Mesenchymal stem cell (in vitro differentiated cells and primary cell): Measurements from ENCODE around the gene DNAH11.

Experiments used
- DNase-seq: peaks from one replicate; pipeline ENCODE4 v3.0.0-alpha.2; 2013
- H2AFZ ChIP-seq: one replicate; pipeline ENCODE4 v1.6.1; 2013; ENCODE audit warnings: low read depth, mild to moderate bottlenecking, control low read depth, inconsistent platforms, low read length, moderate library complexity
- H2AK5ac ChIP-seq: 2 replicates; pipeline ENCODE4 v1.6.1; 2013; ENCODE audit warnings: low read length, moderate library complexity, mild to moderate bottlenecking, inconsistent platforms; ENCODE audit not compliant: severe bottlenecking
- H2BK120ac ChIP-seq: one replicate; pipeline ENCODE4 v1.6.1; 2013; ENCODE audit warnings: low read depth, mild to moderate bottlenecking, inconsistent platforms, low read length, moderate library complexity
- H2BK12ac ChIP-seq, 2 experiments: one replicate each; pipeline ENCODE4 v1.6.1; 2013; ENCODE audit warnings: inconsistent platforms in 2 of 2, low read length in 2 of 2, mild to moderate bottlenecking in 2 of 2, moderate library complexity in 2 of 2, control low read depth in 1 of 2
- H2BK15ac ChIP-seq: one replicate; pipeline ENCODE4 v1.6.1; 2013; ENCODE audit warnings: mild to moderate bottlenecking, low read depth, inconsistent platforms; ENCODE audit not compliant: poor library complexity, severe bottlenecking
- H2BK5ac ChIP-seq: 2 replicates; pipeline ENCODE4 v1.6.1; 2013; ENCODE audit warnings: low read depth, mild to moderate bottlenecking, low read length, control low read depth, inconsistent platforms; ENCODE audit not compliant: poor library complexity, severe bottlenecking
- H3K14ac ChIP-seq, 2 experiments: one replicate each; pipeline ENCODE4 v1.6.1; 2013; ENCODE audit warnings: inconsistent platforms in 2 of 2, low read length in 2 of 2, control low read depth in 1 of 2, mild to moderate bottlenecking in 1 of 2, moderate library complexity in 1 of 2
- H3K18ac ChIP-seq, 2 experiments: one replicate each; pipeline ENCODE4 v1.6.1; 2013; ENCODE audit warnings: inconsistent platforms in 2 of 2, low read length in 2 of 2, control low read depth in 1 of 2, low read depth in 1 of 2, mild to moderate bottlenecking in 1 of 2
- H3K23ac ChIP-seq, 2 experiments: one replicate each; pipeline ENCODE4 v1.6.1; 2013; ENCODE audit warnings: inconsistent platforms in 2 of 2, low read length in 2 of 2, mild to moderate bottlenecking in 2 of 2, moderate library complexity in 2 of 2, control low read depth in 1 of 2
- H3K27ac ChIP-seq: 2 replicates; pipeline ENCODE4 v1.5.1; 2013; ENCODE audit warnings: mild to moderate bottlenecking, moderate library complexity, low read length, control low read depth, inconsistent platforms; ENCODE audit not compliant: poor library complexity, severe bottlenecking
- H3K27me3 ChIP-seq, 2 experiments: 2 replicates each; pipeline versions ENCODE4 v1.6.1 to v1.7.0; 2013; ENCODE audit warnings: low read length in 2 of 2, mild to moderate bottlenecking in 2 of 2, moderate library complexity in 2 of 2, control low read depth in 1 of 2, inconsistent platforms in 1 of 2; ENCODE audit not compliant: control insufficient read depth in 1 of 2, insufficient read depth in 1 of 2
- H3K36me3 ChIP-seq, 2 experiments: 2 replicates each; pipeline versions ENCODE4 v1.6.1 to v1.7.0; 2013; ENCODE audit warnings: low read length in 2 of 2, control low read depth in 1 of 2, inconsistent platforms in 1 of 2, low read depth in 1 of 2, mild to moderate bottlenecking in 1 of 2; ENCODE audit not compliant: insufficient read depth in 2 of 2, control insufficient read depth in 1 of 2
- H3K4ac ChIP-seq, 2 experiments: one replicate each; pipeline ENCODE4 v1.6.1; 2013; ENCODE audit warnings: inconsistent platforms in 2 of 2, low read length in 2 of 2, mild to moderate bottlenecking in 2 of 2, moderate library complexity in 2 of 2, control low read depth in 1 of 2, low read depth in 1 of 2
- H3K4me1 ChIP-seq: 2 replicates; pipeline ENCODE4 v1.6.1; 2013; ENCODE audit warnings: low read depth, low read length, control low read depth; ENCODE audit not compliant: control insufficient read depth, insufficient read depth
- H3K4me2 ChIP-seq: 2 replicates; pipeline ENCODE4 v1.6.1; 2013; ENCODE audit warnings: low read length, mild to moderate bottlenecking, inconsistent platforms; ENCODE audit not compliant: poor library complexity, severe bottlenecking
- H3K4me3 ChIP-seq, 2 experiments: 2 replicates each; pipeline versions ENCODE4 v1.5.1 to v1.7.0; 2013; ENCODE audit warnings: low read length in 2 of 2, mild to moderate bottlenecking in 2 of 2, control low read depth in 1 of 2, low read depth in 1 of 2; ENCODE audit not compliant: insufficient read depth in 1 of 2
- H3K79me1 ChIP-seq: replicated peaks from 2 replicates; pipeline ENCODE4 v1.6.1; 2013; ENCODE audit warnings: mild to moderate bottlenecking, control low read depth, low read length, inconsistent platforms; ENCODE audit not compliant: poor library complexity, severe bottlenecking
- H3K9ac ChIP-seq: 2 replicates; pipeline ENCODE4 v1.7.0; 2013; ENCODE audit warnings: mild to moderate bottlenecking, low read length, moderate library complexity
- H3K9me3 ChIP-seq: 2 replicates; pipeline ENCODE4 v1.7.0; 2013; ENCODE audit warnings: mild to moderate bottlenecking, low read length; ENCODE audit not compliant: control insufficient read depth
- H4K8ac ChIP-seq: one replicate; pipeline ENCODE4 v1.6.1; 2013; ENCODE audit warnings: inconsistent platforms, mild to moderate bottlenecking, low read length, moderate library complexity
- H4K91ac ChIP-seq: one replicate; pipeline ENCODE4 v1.6.1; 2013; ENCODE audit warnings: mild to moderate bottlenecking, low read length, inconsistent platforms
- WGBS: methylation state at CpG from one replicate; pipeline ENCODE4 v1.1.7; 2013; ENCODE audit warnings: mixed read lengths; 5-methylcytosine and 5-hydroxymethylcytosine counted together

DNAH11 gene

DNA sequence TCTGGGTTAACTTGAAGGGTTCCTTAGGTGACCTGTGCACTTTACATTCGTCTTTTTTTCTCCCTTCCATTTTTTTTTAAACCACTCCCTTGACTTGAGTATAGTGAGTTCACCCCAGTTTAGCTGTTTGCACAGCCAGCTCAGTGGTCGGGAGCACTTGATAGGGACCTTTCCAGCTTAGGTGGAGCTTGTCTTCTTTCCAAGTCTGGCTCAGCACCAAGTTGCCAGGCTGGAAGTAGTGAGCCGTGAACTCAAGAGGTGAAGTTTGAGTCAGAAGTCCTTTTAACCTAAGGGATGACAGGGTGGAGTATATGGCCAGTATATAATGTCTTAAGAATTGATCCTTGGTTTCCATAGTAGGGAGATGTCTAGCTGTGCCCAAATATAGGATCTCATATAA lies 7.2 kb downstream of the DNAH11 start:
- Histone ChIP-seq H3K9me3 (no peaks in the 10 kb centered on the region), H3K23ac (no peak overlapping the region), H2AK5ac (no peak overlapping the region), H3K27ac (no peak overlapping the region), H4K91ac (no peak overlapping the region), H2BK12ac (no peak overlapping the region), H3K4me2 (no peak overlapping the region), H2BK5ac (no peak overlapping the region), H2AFZ (no peak overlapping the region), H3K4me1 (no peaks in the 10 kb centered on the region), H4K8ac (no peak overlapping the region), H3K18ac (no peak overlapping the region), H3K4ac (no peak overlapping the region), H3K14ac (no peak overlapping the region), H2BK15ac (no peak overlapping the region), H3K4me3 (no peak overlapping the region), H3K36me3 (no peaks in the 10 kb centered on the region), H3K79me1 (no peaks in the 10 kb centered on the region), H3K9ac (no peak overlapping the region), H3K27me3 (peaks cover 6 to 15% of the 10 kb centered on the region in 2 experiments), H2BK120ac (no peak overlapping the region)
- 88% methylated on average over 3 of the region's 3 CpGs for WGBS
- DNase-seq = no peak

GRCh38 chr7:21550821-21551531 lies 8.1 kb downstream of the DNAH11 start:
- Histone ChIP-seq H3K4me1 (no peaks in the 10 kb centered on the region), H2BK12ac (no peak overlapping the region), H2BK15ac (no peak overlapping the region), H3K9ac (no peak overlapping the region), H3K4ac (no peak overlapping the region), H3K4me3 (no peak overlapping the region), H3K23ac (no peak overlapping the region), H3K27ac (no peak overlapping the region), H2AK5ac (no peak overlapping the region), H4K91ac (no peak overlapping the region), H3K79me1 (no peaks in the 10 kb centered on the region), H3K9me3 (no peaks in the 10 kb centered on the region), H3K18ac (no peak overlapping the region), H4K8ac (no peak overlapping the region), H3K36me3 (no peaks in the 10 kb centered on the region), H3K14ac (no peak overlapping the region), H2AFZ (no peak overlapping the region), H2BK120ac (no peak overlapping the region), H2BK5ac (no peak overlapping the region), H3K27me3 (peaks cover 0 to 6% of the 10 kb centered on the region in 2 experiments), H3K4me2 (no peak overlapping the region)
- no peak for DNase-seq
- 58% methylated on average over 5 of the region's 6 CpGs for WGBS

DNA sequence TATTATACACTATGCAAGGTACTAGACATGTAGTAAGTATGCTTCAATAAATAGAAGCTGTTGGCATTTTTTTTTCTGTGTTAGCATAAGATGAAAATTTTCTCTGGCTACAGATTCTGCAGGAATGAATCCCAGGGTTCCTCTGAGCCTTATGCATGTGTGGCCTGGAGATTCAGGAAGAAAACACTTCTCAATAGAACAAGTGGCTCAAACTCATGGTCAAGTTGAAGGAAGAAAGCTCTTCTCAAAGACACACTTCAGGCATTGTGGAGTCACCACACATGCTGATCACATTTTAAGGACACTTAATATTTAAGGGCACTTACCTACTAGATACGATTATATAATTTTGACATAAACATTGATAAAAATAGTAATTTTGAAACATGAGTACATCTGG lies 19.5 kb downstream of the DNAH11 start:
- Histone ChIP-seq H2BK12ac (no peak overlapping the region), H4K8ac (no peak overlapping the region), H3K23ac (no peak overlapping the region), H2AFZ (no peak overlapping the region), H3K27me3 (no peaks in the 10 kb centered on the region), H3K4ac (no peak overlapping the region), H3K9me3 (no peaks in the 10 kb centered on the region), H3K9ac (no peak overlapping the region), H3K4me1 (no peaks in the 10 kb centered on the region), H3K27ac (no peak overlapping the region), H2BK120ac (no peak overlapping the region), H4K91ac (no peak overlapping the region), H2AK5ac (no peak overlapping the region), H3K4me2 (no peak overlapping the region), H3K79me1 (no peaks in the 10 kb centered on the region), H3K14ac (no peak overlapping the region), H2BK5ac (no peak overlapping the region), H3K36me3 (no peaks in the 10 kb centered on the region), H2BK15ac (no peak overlapping the region), H3K18ac (no peak overlapping the region), H3K4me3 (no peak overlapping the region)
- DNase-seq = no peak
- WGBS = no CpG with 5 or more reads among the region's 1 CpG

- Histone ChIP-seq H3K23ac (no peak overlapping the region), H3K14ac (no peak overlapping the region), H3K4me2 (no peak overlapping the region), H3K4me1 (no peaks in the 10 kb centered on the region), H3K27me3 (no peaks in the 10 kb centered on the region), H2BK15ac (no peak overlapping the region), H3K36me3 (no peaks in the 10 kb centered on the region), H2BK5ac (no peak overlapping the region), H2AFZ (no peak overlapping the region), H3K4me3 (no peak overlapping the region), H3K18ac (no peak overlapping the region), H2AK5ac (no peak overlapping the region), H2BK12ac (no peak overlapping the region), H3K27ac (no peak overlapping the region), H3K9ac (no peak overlapping the region), H4K8ac (no peak overlapping the region), H3K4ac (no peak overlapping the region), H3K79me1 (no peaks in the 10 kb centered on the region), H3K9me3 (no peaks in the 10 kb centered on the region), H2BK120ac (no peak overlapping the region), H4K91ac (no peak overlapping the region)
- no peak for DNase-seq
- 90% methylated on average over 7 of the region's 7 CpGs for WGBS
These were observed 22.8 kb downstream of the DNAH11 start for GRCh38 chr7:21565614-21566013.
